Endothelial cell of umbilical vein (primary cell): ENCODE measurements around the gene COG5. TPM values are rescaled to one million over a fixed set of nuclear protein-coding genes. Genes with fewer than 3 reads are reported as not detected.

Source experiments
- BruUV-seq: library from RNA; stranded (reverse); fragments of 400-500 nt; replicated peaks from 2 replicates; lab custom pipeline; 2021; lab: Mats Ljungman, UMichigan
- CTCF ChIA-PET: fragments of 300-600, 350-600 bp; sonication (Branson Sonifier 250); formaldehyde crosslinking; loops from one replicate; lab custom pipeline; 2021; ENCODE audit warnings: antibody characterized with exemption, inconsistent platforms; lab: Charles Lee
- POLR2A ChIA-PET: fragments of 300-600, 350-600 bp; sonication (Branson Sonifier 250); formaldehyde crosslinking; loops from one replicate; lab custom pipeline; 2021; ENCODE audit warnings: antibody characterized with exemption, inconsistent platforms; lab: Charles Lee
- DNase-seq: peaks from one replicate; pipeline ENCODE4 v3.0.0-alpha.2; 2011; ENCODE audit warnings: low read depth, low spot score
- FAIRE-seq: peaks from 2 replicates; lab custom pipeline; 2011; peaks lifted over from hg19 to GRCh38; lab: Jason Lieb, UNC
- H2AFZ ChIP-seq: 2 replicates; pipeline ENCODE4 v1.6.0; 2012; ENCODE audit warnings: low read depth, low read length, control low read depth, inconsistent platforms
- H3K27ac ChIP-seq: 2 replicates; pipeline ENCODE4 v1.5.1; 2011; ENCODE audit warnings: low read depth, mild to moderate bottlenecking, control low read depth, low read length, moderate library complexity; ENCODE audit not compliant: insufficient read depth
- H3K27me3 ChIP-seq, 2 experiments: 2 replicates each; pipeline versions ENCODE4 v1.6.0 to v1.6.1; 2011; ENCODE audit warnings: low read length in 2 of 2, mixed read lengths in 1 of 2; ENCODE audit not compliant: control insufficient read depth in 2 of 2, insufficient read depth in 2 of 2
- H3K36me3 ChIP-seq, 2 experiments: 2 replicates in 1 of 2; 3 replicates in 1 of 2; pipeline ENCODE4 v1.5.1; 2011; ENCODE audit warnings: low read length in 2 of 2, mild to moderate bottlenecking in 1 of 2, moderate library complexity in 1 of 2; ENCODE audit not compliant: control insufficient read depth in 2 of 2, insufficient read depth in 2 of 2; ENCODE audit errors: extremely low read depth in 1 of 2
- H3K4me1 ChIP-seq: 3 replicates; pipeline ENCODE4 v1.5.1; 2011; ENCODE audit warnings: mild to moderate bottlenecking, low read length; ENCODE audit not compliant: control insufficient read depth, insufficient read depth; ENCODE audit errors: extremely low read depth
- H3K4me2 ChIP-seq: 2 replicates; pipeline ENCODE4 v1.6.1; 2011; ENCODE audit warnings: low read length, control low read depth, mixed read lengths; ENCODE audit not compliant: insufficient read depth
- H3K4me3 ChIP-seq, 3 experiments: fragments of 200-600 bp in 1 of 3; sonication (generic), shearing (Covaris generic) in 1 of 3; replicated peaks in 1 of 3; 2 replicates each; pipeline ENCODE4 v1.5.1; 2011 to 2016; ENCODE audit warnings: control low read depth in 3 of 3, low read length in 3 of 3, mild to moderate bottlenecking in 2 of 3, inconsistent platforms in 1 of 3, low read depth in 1 of 3, moderate library complexity in 1 of 3; ENCODE audit not compliant: insufficient read depth in 1 of 3
- H3K79me2 ChIP-seq: 2 replicates; pipeline ENCODE4 v1.6.0; 2012; ENCODE audit warnings: low read length, inconsistent platforms; ENCODE audit not compliant: control insufficient read depth, insufficient read depth
- H3K9ac ChIP-seq: replicated peaks from 2 replicates; pipeline ENCODE3; 2011; ENCODE audit warnings: low read length, control low read depth; ENCODE audit not compliant: insufficient read depth; ENCODE audit errors: extremely low read depth
- H3K9me1 ChIP-seq: replicated peaks from 3 replicates; pipeline ENCODE4 v1.6.0; 2011; ENCODE audit warnings: mild to moderate bottlenecking, low read length; ENCODE audit not compliant: control insufficient read depth, insufficient read depth; ENCODE audit errors: extremely low read depth
- H3K9me3 ChIP-seq: replicated peaks from 2 replicates; pipeline ENCODE4 v1.5.1; 2012; ENCODE audit warnings: low read length, inconsistent platforms; ENCODE audit not compliant: control insufficient read depth, insufficient read depth
- H4K20me1 ChIP-seq: replicated peaks from 2 replicates; pipeline ENCODE3; 2011; ENCODE audit warnings: mild to moderate bottlenecking, low read length; ENCODE audit not compliant: control insufficient read depth, insufficient read depth; ENCODE audit errors: extremely low read depth
- CTCF ChIP-seq, 2 donors: IDR thresholded peaks; 1 replicate in 1 of 2; 2 replicates in 1 of 2; pipeline ENCODE4 v1.5.1; 2011; ENCODE audit warnings: low read length in 2 of 2, mild to moderate bottlenecking in 2 of 2, moderate library complexity in 2 of 2, control low read depth in 1 of 2, inconsistent platforms in 1 of 2, low read depth in 1 of 2; ENCODE audit not compliant: insufficient read depth in 1 of 2; ENCODE audit errors: extremely low read depth in 1 of 2
- EZH2 ChIP-seq: IDR thresholded peaks from 2 replicates; pipeline ENCODE4 v1.6.1; 2012; ENCODE audit warnings: borderline replicate concordance, low read depth, mild to moderate bottlenecking, moderate library complexity, low read length, inconsistent platforms; ENCODE audit not compliant: severe bottlenecking
- FOS ChIP-seq: IDR thresholded peaks from 2 replicates; pipeline ENCODE4 v1.6.1; 2011; ENCODE audit warnings: mild to moderate bottlenecking, low read length, moderate library complexity, borderline replicate concordance; ENCODE audit not compliant: insufficient read depth
- GATA2 ChIP-seq: IDR thresholded peaks from 2 replicates; pipeline ENCODE4 v1.7.0; 2011; ENCODE audit warnings: low read depth, mild to moderate bottlenecking, moderate library complexity, mixed read lengths, low read length; ENCODE audit not compliant: insufficient read length, insufficient read depth
- JUN ChIP-seq: IDR thresholded peaks from 2 replicates; pipeline ENCODE4 v1.6.1; 2011; ENCODE audit warnings: borderline replicate concordance, low read depth; ENCODE audit not compliant: insufficient read length, insufficient read depth
- MAX ChIP-seq: IDR thresholded peaks from 2 replicates; pipeline ENCODE4 v1.6.1; 2011; ENCODE audit not compliant: insufficient read depth, insufficient read length
- MYC ChIP-seq: IDR thresholded peaks from one replicate; pipeline ENCODE4 v1.6.1; 2011; ENCODE audit warnings: mild to moderate bottlenecking, low read depth, low read length
- POLR2A ChIP-seq: IDR thresholded peaks from 2 replicates; pipeline ENCODE4 v1.6.1; 2012; ENCODE audit warnings: low read depth, mild to moderate bottlenecking, control low read depth, low read length
- POLR2AphosphoS5 ChIP-seq: IDR thresholded peaks from 2 replicates; pipeline ENCODE4 v1.6.1; 2012; ENCODE audit warnings: low read depth, mild to moderate bottlenecking, control low read depth, low read length, moderate library complexity; ENCODE audit not compliant: insufficient read depth
- dilution Hi-C: fragments of 300-500 bp; cut with MboI; formaldehyde crosslinking; loops from one replicate; pipeline ENCODE4 v1.15.0; 2019; ENCODE audit warnings: low sequenced_read_pairs; ENCODE audit not compliant: extremely low pct_ligation_motif_present
- intact Hi-C: fragments of 100-400 bp; cut with micrococcal nuclease; formaldehyde crosslinking; loops from one replicate; pipeline ENCODE4 v1.10.0; 2022
- polyA plus RNA-seq, 4 experiments: library from polyadenylated mRNA; depleted of rRNA in 3 of 4; stranded (reverse) in 3 of 4; unstranded in 1 of 4; fragments of >200 nt; gene quantifications; 2 replicates each; pipeline versions ENCODE4 v1.2.1 to v1.2.3, GENCODE V29; 2011 to 2012; ENCODE audit warnings: missing spikeins in 1 of 4
- total RNA-seq: library from RNA; stranded (reverse); gene quantifications from 2 replicates; pipeline ENCODE4 v1.2.3, GENCODE V29; 2021

The COG5 gene
- total and polyA plus RNA-seq, 2 donors (not counting 3 experiments of a cell fraction or from before 2014, with no cell fraction given): 18.8 to 45.3 TPM

GRCh38 chr7:107427462-107427861, 136.3 kb downstream of the COG5 start:
- no peak overlapping the region for H3K4me2 ChIP-seq
- CTCF ChIA-PET: no interaction called here
- no peaks in the 10 kb centered on the region for H3K4me1 ChIP-seq
- TF ChIP-seq POLR2AphosphoS5 (no peak), CTCF (IDR thresholded peaks at IDR 0.05; ENCODE audit: extremely low read depth in 1 of 2, insufficient read depth in 1 of 2, low read depth in 1 of 2, low read length in 2 of 2) (no peak), GATA2 (no peak), JUN (no peak), EZH2 (no peak), MAX (no peak), FOS (no peak), MYC (no peak), POLR2A (no peak)
- no peak overlapping the region for H2AFZ ChIP-seq
- no peaks in the 10 kb centered on the region for H3K9me3 ChIP-seq
- POLR2A ChIA-PET: no interaction called here
- peaks cover 3% of the 10 kb centered on the region for H3K9me1 ChIP-seq
- H3K27me3 ChIP-seq: no peaks in the 10 kb centered on the region
- intact Hi-C loops (no loop called here), dilution Hi-C loops (no loop called here)
- H3K4me3 ChIP-seq: no peak overlapping the region
- H3K9ac ChIP-seq: no peak overlapping the region
- no peak overlapping the region for H3K27ac ChIP-seq
- FAIRE-seq: no peak
- H4K20me1 ChIP-seq: no peaks in the 10 kb centered on the region
- H3K36me3 ChIP-seq: no peaks in the 10 kb centered on the region
- H3K79me2 ChIP-seq: no peaks in the 10 kb centered on the region
- DNase-seq: no peak
- BruUV-seq: no TSS peak
